ENCODE data around the gene NDUFB4. TPM values are rescaled to one million over a fixed set of nuclear protein-coding genes. Genes with fewer than 3 reads are reported as not detected.

Gene NDUFB4
- total and polyA plus RNA-seq, 4 donors: 28.4 to 269 (median 76.9) TPM

- Histone ChIP-seq H3K9ac (ENCODE audit: low read depth in 1 of 2, low read length in 2 of 2) (no peak overlapping the region), H3K27me3 (ENCODE audit: control insufficient read depth in 4 of 4, insufficient read depth in 4 of 4, low read length in 3 of 4) (no peaks in the 10 kb centered on the region), H3K9me3 (ENCODE audit: control insufficient read depth in 4 of 4, low read length in 3 of 4) (no peaks in the 10 kb centered on the region), H3K4me1 (ENCODE audit: control insufficient read depth in 4 of 4, insufficient read depth in 4 of 4, low read length in 3 of 4) (peaks cover 25 to 64% (median 47%) of the 10 kb centered on the region in 4 donors), H3K36me3 (ENCODE audit: control insufficient read depth in 4 of 4, insufficient read depth in 3 of 4, low read depth in 1 of 4, low read length in 3 of 4) (no peaks in the 10 kb centered on the region), H3K27ac (ENCODE audit: low read depth in 1 of 2, low read length in 2 of 2) (no peak overlapping the region), H3K4me3 (ENCODE audit: low read depth in 1 of 3, low read length in 3 of 3) (no peak overlapping the region)
- TF ChIP-seq, protein P1, sequence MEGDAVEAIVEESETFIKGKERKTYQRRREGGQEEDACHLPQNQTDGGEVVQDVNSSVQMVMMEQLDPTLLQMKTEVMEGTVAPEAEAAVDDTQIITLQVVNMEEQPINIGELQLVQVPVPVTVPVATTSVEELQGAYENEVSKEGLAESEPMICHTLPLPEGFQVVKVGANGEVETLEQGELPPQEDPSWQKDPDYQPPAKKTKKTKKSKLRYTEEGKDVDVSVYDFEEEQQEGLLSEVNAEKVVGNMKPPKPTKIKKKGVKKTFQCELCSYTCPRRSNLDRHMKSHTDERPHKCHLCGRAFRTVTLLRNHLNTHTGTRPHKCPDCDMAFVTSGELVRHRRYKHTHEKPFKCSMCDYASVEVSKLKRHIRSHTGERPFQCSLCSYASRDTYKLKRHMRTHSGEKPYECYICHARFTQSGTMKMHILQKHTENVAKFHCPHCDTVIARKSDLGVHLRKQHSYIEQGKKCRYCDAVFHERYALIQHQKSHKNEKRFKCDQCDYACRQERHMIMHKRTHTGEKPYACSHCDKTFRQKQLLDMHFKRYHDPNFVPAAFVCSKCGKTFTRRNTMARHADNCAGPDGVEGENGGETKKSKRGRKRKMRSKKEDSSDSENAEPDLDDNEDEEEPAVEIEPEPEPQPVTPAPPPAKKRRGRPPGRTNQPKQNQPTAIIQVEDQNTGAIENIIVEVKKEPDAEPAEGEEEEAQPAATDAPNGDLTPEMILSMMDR (IDR thresholded peaks at IDR 0.05; ENCODE audit: low read depth, low read length, missing input control): no peak
- TF ChIP-seq RXRA (IDR thresholded peaks at IDR 0.05): no peak
- TF ChIP-seq RAD21 (IDR thresholded peaks at IDR 0.05): peak in 1 of 2 donors; percentile 3
- TF ChIP-seq NR2F2 (IDR thresholded peaks at IDR 0.05): peak; percentile 60
- DNase-seq (ENCODE audit: low spot score): no peak
Measured at GRCh38 chr3:120557115-120557514, 39.0 kb upstream of the NDUFB4 start.

DNA sequence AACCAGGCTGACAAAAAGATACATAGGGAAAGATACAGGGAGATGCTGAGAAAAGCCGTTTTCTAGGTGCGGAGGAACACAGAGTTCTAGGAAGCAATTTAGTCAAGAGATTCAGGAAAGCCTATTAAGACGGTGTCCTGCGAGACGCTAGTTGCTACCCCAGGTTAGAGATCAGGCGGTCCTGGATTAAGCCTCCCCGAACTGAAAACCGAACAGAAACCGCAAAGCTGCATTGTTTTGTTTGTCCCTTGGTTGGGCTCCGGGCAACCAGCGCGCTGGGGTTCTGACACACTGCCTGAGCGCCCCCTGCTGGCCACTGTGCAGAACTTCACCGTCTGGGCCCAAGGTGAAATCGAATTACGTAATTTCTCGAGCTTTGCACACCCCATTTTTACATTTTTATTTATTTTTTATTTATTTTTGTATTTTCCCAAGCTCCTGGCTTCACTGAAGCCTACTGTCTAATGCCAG, 37.3 kb upstream of the NDUFB4 start:
- under 1% methylated on average over 17 of the region's 17 CpGs for WGBS
- H3K36me3 ChIP-seq (ENCODE audit: control insufficient read depth in 4 of 4, insufficient read depth in 3 of 4, low read depth in 1 of 4, low read length in 3 of 4): no peaks in the 10 kb centered on the region
- H3K27me3 ChIP-seq (ENCODE audit: control insufficient read depth in 4 of 4, insufficient read depth in 4 of 4, low read length in 3 of 4): no peaks in the 10 kb centered on the region
- peak overlapping the region; percentile 48 to 86 for H3K9ac ChIP-seq (ENCODE audit: low read depth in 1 of 2, low read length in 2 of 2)
- H3K4me1 ChIP-seq (ENCODE audit: control insufficient read depth in 4 of 4, insufficient read depth in 4 of 4, low read length in 3 of 4): peaks cover 21 to 57% (median 47%) of the 10 kb centered on the region in 4 donors
- TF ChIP-seq YY1 (IDR thresholded peaks at IDR 0.05) (peak; percentile 61), GABPA (IDR thresholded peaks at IDR 0.05 in 1 of 2, conservative IDR thresholded peaks at IDR 0.05 in 1 of 2) (no peak), JUND (IDR thresholded peaks at IDR 0.05) (no peak), FOXA2 (IDR thresholded peaks at IDR 0.05) (no peak), SP1 (IDR thresholded peaks at IDR 0.05) (peak; percentile 52), TAF1 (conservative IDR thresholded peaks at IDR 0.05) (no peak), NR2F2 (IDR thresholded peaks at IDR 0.05) (no peak), RXRA (IDR thresholded peaks at IDR 0.05) (peak in 1 of 2 donors; percentile 41), HNF4A (conservative IDR thresholded peaks at IDR 0.05) (peak; percentile 25 to 28), HNF4G (IDR thresholded peaks at IDR 0.05) (no peak), FOXA1 (IDR thresholded peaks at IDR 0.05) (no peak), EGR1 (IDR thresholded peaks at IDR 0.05; ENCODE audit: low read depth in 2 of 2) (no peak), MAX (IDR thresholded peaks at IDR 0.05) (no peak), RAD21 (IDR thresholded peaks at IDR 0.05) (peak; percentile 92 to 95)
- TF ChIP-seq, protein P2, sequence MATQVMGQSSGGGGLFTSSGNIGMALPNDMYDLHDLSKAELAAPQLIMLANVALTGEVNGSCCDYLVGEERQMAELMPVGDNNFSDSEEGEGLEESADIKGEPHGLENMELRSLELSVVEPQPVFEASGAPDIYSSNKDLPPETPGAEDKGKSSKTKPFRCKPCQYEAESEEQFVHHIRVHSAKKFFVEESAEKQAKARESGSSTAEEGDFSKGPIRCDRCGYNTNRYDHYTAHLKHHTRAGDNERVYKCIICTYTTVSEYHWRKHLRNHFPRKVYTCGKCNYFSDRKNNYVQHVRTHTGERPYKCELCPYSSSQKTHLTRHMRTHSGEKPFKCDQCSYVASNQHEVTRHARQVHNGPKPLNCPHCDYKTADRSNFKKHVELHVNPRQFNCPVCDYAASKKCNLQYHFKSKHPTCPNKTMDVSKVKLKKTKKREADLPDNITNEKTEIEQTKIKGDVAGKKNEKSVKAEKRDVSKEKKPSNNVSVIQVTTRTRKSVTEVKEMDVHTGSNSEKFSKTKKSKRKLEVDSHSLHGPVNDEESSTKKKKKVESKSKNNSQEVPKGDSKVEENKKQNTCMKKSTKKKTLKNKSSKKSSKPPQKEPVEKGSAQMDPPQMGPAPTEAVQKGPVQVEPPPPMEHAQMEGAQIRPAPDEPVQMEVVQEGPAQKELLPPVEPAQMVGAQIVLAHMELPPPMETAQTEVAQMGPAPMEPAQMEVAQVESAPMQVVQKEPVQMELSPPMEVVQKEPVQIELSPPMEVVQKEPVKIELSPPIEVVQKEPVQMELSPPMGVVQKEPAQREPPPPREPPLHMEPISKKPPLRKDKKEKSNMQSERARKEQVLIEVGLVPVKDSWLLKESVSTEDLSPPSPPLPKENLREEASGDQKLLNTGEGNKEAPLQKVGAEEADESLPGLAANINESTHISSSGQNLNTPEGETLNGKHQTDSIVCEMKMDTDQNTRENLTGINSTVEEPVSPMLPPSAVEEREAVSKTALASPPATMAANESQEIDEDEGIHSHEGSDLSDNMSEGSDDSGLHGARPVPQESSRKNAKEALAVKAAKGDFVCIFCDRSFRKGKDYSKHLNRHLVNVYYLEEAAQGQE (IDR thresholded peaks at IDR 0.05): no peak
- TF ChIP-seq, protein P3, sequence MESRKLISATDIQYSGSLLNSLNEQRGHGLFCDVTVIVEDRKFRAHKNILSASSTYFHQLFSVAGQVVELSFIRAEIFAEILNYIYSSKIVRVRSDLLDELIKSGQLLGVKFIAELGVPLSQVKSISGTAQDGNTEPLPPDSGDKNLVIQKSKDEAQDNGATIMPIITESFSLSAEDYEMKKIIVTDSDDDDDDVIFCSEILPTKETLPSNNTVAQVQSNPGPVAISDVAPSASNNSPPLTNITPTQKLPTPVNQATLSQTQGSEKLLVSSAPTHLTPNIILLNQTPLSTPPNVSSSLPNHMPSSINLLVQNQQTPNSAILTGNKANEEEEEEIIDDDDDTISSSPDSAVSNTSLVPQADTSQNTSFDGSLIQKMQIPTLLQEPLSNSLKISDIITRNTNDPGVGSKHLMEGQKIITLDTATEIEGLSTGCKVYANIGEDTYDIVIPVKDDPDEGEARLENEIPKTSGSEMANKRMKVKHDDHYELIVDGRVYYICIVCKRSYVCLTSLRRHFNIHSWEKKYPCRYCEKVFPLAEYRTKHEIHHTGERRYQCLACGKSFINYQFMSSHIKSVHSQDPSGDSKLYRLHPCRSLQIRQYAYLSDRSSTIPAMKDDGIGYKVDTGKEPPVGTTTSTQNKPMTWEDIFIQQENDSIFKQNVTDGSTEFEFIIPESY (IDR thresholded peaks at IDR 0.05): no peak
- TF ChIP-seq, protein P4, sequence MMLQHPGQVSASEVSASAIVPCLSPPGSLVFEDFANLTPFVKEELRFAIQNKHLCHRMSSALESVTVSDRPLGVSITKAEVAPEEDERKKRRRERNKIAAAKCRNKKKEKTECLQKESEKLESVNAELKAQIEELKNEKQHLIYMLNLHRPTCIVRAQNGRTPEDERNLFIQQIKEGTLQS (IDR thresholded peaks at IDR 0.05): no peak
- TF ChIP-seq, protein P1 (IDR thresholded peaks at IDR 0.05; ENCODE audit: low read depth, low read length, missing input control): peak; percentile 98
- peak overlapping the region; percentile 54 to 79 (median 75) for H3K4me3 ChIP-seq (ENCODE audit: low read depth in 1 of 3, low read length in 3 of 3)
- no peaks in the 10 kb centered on the region for H3K9me3 ChIP-seq (ENCODE audit: control insufficient read depth in 4 of 4, low read length in 3 of 4)
- DNase-seq (ENCODE audit: low spot score): peak; percentile 85
- H3K27ac ChIP-seq (ENCODE audit: low read depth in 1 of 2, low read length in 2 of 2): peak overlapping the region; percentile 52 to 61

Data from liver (tissue), 9 donors.